ENCODE measurements around the gene VIPR2. TPM values are rescaled to one million over a fixed set of nuclear protein-coding genes. Genes with fewer than 3 reads are reported as not detected.

Gene VIPR2
- polyA plus RNA-seq, 1 donor from 2014 or later: 0.51 TPM

DNA sequence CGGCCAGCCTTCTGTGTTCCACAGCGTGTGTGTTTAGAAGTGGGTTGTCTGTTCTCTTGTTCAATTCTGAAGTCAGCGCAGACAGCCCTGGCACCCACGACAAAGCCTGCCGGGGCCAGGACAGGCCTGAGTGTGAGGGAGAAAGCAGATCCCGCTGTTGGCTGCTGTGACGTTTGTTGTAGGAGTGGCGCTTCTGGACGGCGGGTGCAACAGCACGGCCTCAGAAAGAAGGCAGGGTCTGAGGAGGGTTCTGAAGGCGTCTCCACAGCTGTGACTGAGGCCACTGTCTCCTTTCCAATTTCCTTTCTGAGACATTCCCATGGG lies 76.2 kb downstream of the VIPR2 start:
- Histone ChIP-seq H3K9ac (ENCODE audit: low read length) (no peak overlapping the region), H2AFZ (ENCODE audit: low read depth, low read length) (no peak overlapping the region), H3K9me2 (ENCODE audit: insufficient read depth, low read length) (no peaks in the 10 kb centered on the region), H3K4me3 (ENCODE audit: low read length) (no peak overlapping the region), H3K79me2 (replicated peaks; ENCODE audit: insufficient read depth, low read length) (no peaks in the 10 kb centered on the region), H3F3A (ENCODE audit: insufficient read depth, low read length, poor library complexity, severe bottlenecking) (no peaks in the 10 kb centered on the region), H3K36me3 (ENCODE audit: insufficient read depth, low read length) (no peaks in the 10 kb centered on the region), H3K27me3 (ENCODE audit: insufficient read depth, low read depth, low read length) (no peaks in the 10 kb centered on the region), H3K9me3 (ENCODE audit: low read length) (no peaks in the 10 kb centered on the region), H4K20me1 (ENCODE audit: insufficient read depth) (no peaks in the 10 kb centered on the region), H3K4me2 (ENCODE audit: low read length) (no peak overlapping the region), H3K27ac (ENCODE audit: low read length) (no peak overlapping the region)
- TF ChIP-seq SMC3 (conservative IDR thresholded peaks at IDR 0.05; ENCODE audit: poor library complexity) (no peak), EP300 (conservative IDR thresholded peaks at IDR 0.05; ENCODE audit: poor library complexity, severe bottlenecking) (no peak), RAD21 (conservative IDR thresholded peaks at IDR 0.05) (no peak), POLR2AphosphoS5 (IDR thresholded peaks at IDR 0.05) (no peak), EZH2 (IDR thresholded peaks at IDR 0.05; ENCODE audit: borderline replicate concordance, insufficient read depth, low read length, poor library complexity, severe bottlenecking) (no peak), TAF1 (IDR thresholded peaks at IDR 0.05; ENCODE audit: low read depth) (no peak), MXI1 (conservative IDR thresholded peaks at IDR 0.05; ENCODE audit: poor library complexity, severe bottlenecking) (no peak)
- TF ChIP-seq, protein P1, sequence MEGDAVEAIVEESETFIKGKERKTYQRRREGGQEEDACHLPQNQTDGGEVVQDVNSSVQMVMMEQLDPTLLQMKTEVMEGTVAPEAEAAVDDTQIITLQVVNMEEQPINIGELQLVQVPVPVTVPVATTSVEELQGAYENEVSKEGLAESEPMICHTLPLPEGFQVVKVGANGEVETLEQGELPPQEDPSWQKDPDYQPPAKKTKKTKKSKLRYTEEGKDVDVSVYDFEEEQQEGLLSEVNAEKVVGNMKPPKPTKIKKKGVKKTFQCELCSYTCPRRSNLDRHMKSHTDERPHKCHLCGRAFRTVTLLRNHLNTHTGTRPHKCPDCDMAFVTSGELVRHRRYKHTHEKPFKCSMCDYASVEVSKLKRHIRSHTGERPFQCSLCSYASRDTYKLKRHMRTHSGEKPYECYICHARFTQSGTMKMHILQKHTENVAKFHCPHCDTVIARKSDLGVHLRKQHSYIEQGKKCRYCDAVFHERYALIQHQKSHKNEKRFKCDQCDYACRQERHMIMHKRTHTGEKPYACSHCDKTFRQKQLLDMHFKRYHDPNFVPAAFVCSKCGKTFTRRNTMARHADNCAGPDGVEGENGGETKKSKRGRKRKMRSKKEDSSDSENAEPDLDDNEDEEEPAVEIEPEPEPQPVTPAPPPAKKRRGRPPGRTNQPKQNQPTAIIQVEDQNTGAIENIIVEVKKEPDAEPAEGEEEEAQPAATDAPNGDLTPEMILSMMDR (IDR thresholded peaks at IDR 0.05; ENCODE audit: poor library complexity, severe bottlenecking): no peak
- TF ChIP-seq, protein P2, sequence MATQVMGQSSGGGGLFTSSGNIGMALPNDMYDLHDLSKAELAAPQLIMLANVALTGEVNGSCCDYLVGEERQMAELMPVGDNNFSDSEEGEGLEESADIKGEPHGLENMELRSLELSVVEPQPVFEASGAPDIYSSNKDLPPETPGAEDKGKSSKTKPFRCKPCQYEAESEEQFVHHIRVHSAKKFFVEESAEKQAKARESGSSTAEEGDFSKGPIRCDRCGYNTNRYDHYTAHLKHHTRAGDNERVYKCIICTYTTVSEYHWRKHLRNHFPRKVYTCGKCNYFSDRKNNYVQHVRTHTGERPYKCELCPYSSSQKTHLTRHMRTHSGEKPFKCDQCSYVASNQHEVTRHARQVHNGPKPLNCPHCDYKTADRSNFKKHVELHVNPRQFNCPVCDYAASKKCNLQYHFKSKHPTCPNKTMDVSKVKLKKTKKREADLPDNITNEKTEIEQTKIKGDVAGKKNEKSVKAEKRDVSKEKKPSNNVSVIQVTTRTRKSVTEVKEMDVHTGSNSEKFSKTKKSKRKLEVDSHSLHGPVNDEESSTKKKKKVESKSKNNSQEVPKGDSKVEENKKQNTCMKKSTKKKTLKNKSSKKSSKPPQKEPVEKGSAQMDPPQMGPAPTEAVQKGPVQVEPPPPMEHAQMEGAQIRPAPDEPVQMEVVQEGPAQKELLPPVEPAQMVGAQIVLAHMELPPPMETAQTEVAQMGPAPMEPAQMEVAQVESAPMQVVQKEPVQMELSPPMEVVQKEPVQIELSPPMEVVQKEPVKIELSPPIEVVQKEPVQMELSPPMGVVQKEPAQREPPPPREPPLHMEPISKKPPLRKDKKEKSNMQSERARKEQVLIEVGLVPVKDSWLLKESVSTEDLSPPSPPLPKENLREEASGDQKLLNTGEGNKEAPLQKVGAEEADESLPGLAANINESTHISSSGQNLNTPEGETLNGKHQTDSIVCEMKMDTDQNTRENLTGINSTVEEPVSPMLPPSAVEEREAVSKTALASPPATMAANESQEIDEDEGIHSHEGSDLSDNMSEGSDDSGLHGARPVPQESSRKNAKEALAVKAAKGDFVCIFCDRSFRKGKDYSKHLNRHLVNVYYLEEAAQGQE (IDR thresholded peaks at IDR 0.05; ENCODE audit: borderline replicate concordance): no peak

DNA sequence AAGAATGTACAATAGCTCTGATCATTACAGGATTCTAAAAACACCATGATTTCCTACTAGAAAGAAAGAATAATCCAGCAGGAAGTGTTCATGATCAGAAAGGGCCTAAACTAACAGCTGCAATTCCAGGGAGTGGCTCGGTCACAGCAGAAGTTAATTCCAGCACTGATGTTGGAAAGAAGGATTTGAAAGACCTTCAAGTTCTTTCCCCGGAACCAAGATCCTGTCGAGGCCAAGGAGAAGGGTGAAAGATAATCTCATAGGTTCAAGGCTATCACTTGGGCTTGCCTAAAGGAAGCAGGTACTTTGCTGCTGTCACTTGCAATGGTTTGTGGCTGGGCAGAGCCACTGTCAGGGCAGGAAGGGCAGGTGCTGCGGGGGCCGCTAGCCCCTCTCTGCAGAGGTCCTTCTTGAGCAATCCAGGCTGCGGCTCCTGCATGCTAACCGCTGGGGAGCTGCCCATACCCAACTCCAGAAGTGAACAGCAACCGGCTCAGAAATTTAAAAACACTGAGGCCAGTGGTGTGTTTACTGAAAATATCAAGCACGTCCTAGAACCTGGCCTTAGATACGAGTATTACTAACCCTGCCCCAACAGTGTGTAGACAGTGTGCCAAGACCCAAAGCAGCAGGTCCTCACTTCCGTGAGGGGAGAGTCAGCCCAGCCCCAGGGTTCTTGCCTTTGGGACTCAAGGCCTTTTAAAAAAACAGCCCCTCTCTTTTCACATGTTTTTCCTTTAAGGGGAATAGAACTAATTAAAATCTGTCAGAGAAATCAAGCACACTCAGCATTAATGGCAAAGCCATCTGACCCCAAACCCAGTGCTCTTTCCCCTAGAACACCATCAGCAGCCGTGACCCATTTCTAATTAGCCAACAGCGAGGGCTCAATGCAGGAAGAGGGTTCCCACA lies 76.8 kb downstream of the VIPR2 start:
- H3K4me2 ChIP-seq (ENCODE audit: low read length): no peak overlapping the region
- no peak overlapping the region for H3K27ac ChIP-seq (ENCODE audit: low read length)
- no peak overlapping the region for H3K4me3 ChIP-seq (ENCODE audit: low read length)
- H3K9me2 ChIP-seq (ENCODE audit: insufficient read depth, low read length): no peaks in the 10 kb centered on the region
- H3K9ac ChIP-seq (ENCODE audit: low read length): no peak overlapping the region
- H4K20me1 ChIP-seq (ENCODE audit: insufficient read depth): no peaks in the 10 kb centered on the region
- TF ChIP-seq SMC3 (conservative IDR thresholded peaks at IDR 0.05; ENCODE audit: poor library complexity) (no peak), TAF1 (IDR thresholded peaks at IDR 0.05; ENCODE audit: low read depth) (no peak), RAD21 (conservative IDR thresholded peaks at IDR 0.05) (no peak), POLR2AphosphoS5 (IDR thresholded peaks at IDR 0.05) (no peak), MXI1 (conservative IDR thresholded peaks at IDR 0.05; ENCODE audit: poor library complexity, severe bottlenecking) (no peak), EZH2 (IDR thresholded peaks at IDR 0.05; ENCODE audit: borderline replicate concordance, insufficient read depth, low read length, poor library complexity, severe bottlenecking) (no peak), EP300 (conservative IDR thresholded peaks at IDR 0.05; ENCODE audit: poor library complexity, severe bottlenecking) (no peak)
- TF ChIP-seq, protein P2 (IDR thresholded peaks at IDR 0.05; ENCODE audit: borderline replicate concordance): no peak
- TF ChIP-seq, protein P1 (IDR thresholded peaks at IDR 0.05; ENCODE audit: poor library complexity, severe bottlenecking): no peak
- no peak overlapping the region for H2AFZ ChIP-seq (ENCODE audit: low read depth, low read length)
- H3K36me3 ChIP-seq (ENCODE audit: insufficient read depth, low read length): no peaks in the 10 kb centered on the region
- H3K79me2 ChIP-seq (replicated peaks; ENCODE audit: insufficient read depth, low read length): no peaks in the 10 kb centered on the region
- H3F3A ChIP-seq (ENCODE audit: insufficient read depth, low read length, poor library complexity, severe bottlenecking): no peaks in the 10 kb centered on the region
- no peaks in the 10 kb centered on the region for H3K9me3 ChIP-seq (ENCODE audit: low read length)
- no peaks in the 10 kb centered on the region for H3K27me3 ChIP-seq (ENCODE audit: insufficient read depth, low read depth, low read length)

Measured in neural cell (in vitro differentiated cells).